ENCODE measurements around the gene BLID.

Gene BLID

DNA sequence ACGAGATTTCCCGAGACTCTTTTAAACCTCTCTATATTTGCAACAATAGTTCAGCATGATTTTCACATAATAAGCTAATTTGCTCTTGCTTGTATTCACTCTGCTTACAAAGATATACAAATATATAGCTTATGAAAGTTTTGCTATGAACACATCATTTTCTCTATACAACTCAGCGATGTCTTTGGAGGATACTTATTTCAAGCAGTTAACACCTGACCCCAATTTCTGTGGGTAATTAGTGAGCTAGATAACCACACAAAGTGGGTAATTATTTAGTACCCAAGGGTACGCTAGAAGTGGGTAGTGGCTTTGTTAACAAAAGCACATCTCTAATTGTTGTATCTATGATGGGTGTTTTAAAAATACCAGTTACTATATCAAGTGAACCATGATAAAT lies 12.3 kb downstream of the BLID start:
- DNase-seq: no peak

GRCh38 chr11:122103321-122103720 lies 12.7 kb downstream of the BLID start:
- DNase-seq: no peak

GRCh38 chr11:122102426-122102825 lies 13.6 kb downstream of the BLID start:
- no peak for DNase-seq

DNA sequence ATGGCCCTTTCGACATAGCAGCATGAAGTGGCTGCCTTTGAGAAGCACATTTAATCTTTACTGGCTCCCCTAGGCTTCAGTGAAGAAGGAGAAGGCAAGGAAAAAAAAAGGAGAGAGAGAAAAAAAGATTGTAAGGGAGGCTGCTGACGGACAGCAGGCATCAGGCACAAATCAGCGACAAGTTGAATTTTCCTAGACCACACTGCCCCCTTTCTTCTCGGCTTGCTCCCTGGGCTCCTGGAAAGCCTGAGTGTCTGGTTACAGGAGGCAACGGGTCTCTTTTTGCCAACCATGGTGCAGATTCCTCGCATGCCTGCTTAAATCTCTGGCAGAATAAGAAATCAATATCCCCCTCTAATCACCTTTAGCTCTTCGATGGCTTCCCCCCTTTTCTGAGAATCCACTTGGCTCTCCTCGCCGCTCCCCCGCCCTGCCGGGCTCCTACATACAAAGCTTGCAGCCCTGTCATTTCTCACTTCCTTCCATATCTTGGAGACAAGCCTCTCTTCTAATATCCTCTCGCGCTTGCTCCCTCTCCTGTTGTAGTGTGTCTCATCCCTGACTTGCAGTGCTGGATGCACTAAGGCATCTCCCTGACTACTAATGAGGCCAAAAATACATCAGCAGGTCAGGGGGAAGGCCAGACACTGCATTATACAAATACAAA lies 14.3 kb downstream of the BLID start:
- DNase-seq: no peak

- no peak for DNase-seq
Observed at GRCh38 chr11:122100756-122101080, 15.3 kb downstream of the BLID start.

DNA sequence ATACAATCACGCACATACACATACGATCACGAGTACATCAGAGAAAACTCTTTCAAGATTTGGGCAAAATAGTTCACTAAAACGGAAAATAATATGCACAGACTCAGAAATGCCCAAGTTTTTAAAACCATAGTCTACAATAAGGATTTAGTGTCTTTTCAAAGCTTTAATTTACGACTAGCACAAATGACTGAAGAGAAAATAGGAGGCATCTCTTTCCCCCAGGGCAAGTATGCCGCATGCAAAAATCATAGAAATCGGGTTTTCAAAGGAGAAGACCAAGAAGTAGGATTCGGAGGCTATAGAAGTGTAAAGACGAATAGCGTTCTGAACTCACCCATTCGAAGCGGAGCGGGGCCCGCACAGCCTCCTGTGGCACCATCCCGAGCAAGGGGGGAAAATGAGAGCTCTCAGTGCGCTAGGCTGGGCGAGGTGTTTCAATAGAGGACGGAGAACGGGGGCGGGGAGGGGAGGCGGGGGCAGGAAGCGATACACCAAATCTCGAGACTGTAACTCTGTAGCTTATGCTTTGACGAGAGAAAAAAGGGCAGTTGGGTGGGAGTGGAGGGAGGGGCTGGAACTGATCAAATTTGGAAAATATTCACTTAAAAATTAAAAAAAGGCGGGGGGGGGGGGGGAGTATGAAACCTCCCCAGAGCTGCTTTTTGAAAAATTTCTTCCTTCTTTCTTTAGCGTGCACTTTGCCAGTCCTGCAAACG lies 15.8 kb downstream of the BLID start:
- DNase-seq: no peak

GRCh38 chr11:122099374-122100036 lies 16.5 kb downstream of the BLID start:
- no peak for DNase-seq

DNA sequence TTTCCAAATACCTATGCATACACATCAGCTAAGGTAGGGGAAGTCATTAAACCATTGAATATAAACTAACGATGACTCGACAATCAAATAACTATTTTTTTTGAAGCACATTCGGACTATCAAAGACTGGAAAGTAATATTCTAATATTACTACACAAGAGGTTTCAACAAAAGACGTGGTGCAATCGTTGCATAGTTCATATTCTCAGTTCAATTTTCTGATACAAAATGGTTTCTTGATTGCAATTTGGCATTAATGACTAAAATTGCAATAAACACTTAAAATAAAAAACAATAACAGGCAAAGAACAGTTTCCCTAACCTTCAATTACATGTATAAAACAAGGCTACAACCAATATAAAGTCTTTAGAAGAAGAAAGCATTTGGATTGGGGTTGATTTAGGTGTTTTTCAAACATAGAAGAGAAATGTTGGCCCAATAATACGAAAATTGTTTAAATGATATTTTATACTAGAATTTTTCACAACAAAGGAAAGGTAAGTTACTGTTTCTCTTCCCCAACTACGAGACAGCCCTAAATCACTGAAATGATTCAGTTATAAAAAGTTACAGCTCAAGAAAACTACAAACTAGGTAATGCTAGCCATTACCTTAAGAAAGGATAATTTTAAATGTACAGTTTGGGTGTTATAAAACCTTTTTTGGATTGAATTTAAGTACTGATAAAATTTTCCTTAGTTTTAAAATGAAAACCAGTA lies 17.6 kb downstream of the BLID start:
- no peak for DNase-seq

- DNase-seq: no peak
Observed at GRCh38 chr11:122097419-122098001, 18.5 kb downstream of the BLID start.

DNA sequence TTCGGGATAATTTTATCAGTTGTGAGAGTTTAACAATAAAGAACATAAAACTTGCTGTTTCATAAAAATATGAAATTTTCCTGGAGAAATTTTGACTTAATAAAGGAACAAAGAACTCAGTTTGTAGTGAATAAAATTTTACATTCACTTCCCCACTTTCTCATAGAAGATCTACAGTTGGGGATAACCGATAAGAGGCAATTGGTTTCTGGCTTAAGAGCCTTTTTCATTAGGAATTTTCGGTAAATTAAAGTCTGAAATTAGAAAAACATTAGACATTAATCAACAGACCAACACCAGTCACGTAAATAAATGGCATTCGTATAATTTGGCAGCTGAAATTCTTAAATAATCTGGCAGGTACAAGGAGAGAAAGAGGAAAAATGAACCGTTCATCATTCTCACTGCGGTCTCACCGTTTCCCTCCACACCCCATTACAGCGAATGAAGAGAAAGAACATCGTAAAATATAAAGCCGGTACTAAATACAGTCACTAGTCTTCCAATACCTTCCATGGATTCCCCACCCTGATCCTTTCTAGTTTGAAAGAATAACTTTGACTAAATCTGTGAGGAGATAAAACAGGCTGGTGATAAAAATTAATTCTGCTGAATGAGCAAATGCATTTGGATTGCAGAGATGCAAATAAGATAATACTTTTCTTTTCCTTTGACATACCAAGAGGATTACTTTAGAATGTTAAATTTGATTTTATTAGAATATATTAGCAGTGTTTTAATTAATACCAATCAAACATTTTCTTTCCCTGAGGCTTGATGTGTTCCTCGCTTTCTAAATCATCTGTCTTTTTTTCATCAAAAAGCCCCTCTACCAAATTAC lies 19.5 kb downstream of the BLID start:
- DNase-seq: no peak

DNA sequence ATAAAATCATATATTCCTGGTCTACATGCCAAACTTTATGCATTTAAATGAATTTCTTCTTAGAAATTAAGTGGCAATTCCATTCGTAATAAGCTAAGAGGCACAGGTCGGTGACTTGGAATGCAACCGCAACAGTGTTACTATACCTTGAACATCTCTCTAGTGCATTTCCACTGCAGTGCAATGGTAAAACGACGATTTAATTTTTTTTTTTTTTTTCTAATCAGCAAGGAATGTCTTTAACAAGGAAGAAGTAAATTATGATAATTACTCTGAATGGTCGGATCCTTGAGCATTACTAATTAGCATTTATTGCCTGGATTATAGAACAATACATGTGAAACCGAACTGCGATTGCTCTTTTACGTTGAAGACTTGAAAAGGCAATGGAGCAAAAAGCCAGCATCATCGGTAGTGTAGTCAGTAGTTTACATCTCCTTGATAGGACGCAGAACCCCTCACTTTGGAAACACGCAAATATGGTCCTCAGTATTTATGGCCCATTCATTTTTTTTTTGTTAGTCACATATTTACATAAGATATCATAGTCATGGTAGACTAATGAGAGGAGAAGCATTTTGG lies 20.2 kb downstream of the BLID start:
- DNase-seq: no peak

- DNase-seq: no peak
Observed at GRCh38 chr11:122094836-122095235, 21.2 kb downstream of the BLID start.

- no peak for DNase-seq
Observed at GRCh38 chr11:122093731-122094275, 22.2 kb downstream of the BLID start.

DNA sequence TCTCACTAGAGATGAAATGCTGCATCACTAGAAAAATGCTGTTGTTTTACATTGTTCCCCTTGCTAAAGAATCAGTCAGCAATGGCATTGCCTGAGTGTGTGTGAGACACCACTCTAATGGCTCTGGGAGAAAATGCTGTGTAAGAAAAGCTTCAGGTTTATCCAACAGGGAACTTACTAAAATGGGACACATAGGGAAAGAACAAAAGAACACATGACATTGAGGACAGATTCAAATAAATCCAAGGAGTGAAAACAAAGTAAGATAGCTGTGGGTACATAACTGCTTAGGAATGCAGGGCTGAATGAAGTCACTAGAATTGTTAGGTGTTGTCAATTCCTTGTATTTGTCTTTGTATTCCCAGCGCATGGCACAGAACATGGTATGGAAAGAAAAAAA lies 24.2 kb downstream of the BLID start:
- no peak for DNase-seq

GRCh38 chr11:122089111-122089510 lies 26.9 kb downstream of the BLID start:
- DNase-seq: no peak

DNA sequence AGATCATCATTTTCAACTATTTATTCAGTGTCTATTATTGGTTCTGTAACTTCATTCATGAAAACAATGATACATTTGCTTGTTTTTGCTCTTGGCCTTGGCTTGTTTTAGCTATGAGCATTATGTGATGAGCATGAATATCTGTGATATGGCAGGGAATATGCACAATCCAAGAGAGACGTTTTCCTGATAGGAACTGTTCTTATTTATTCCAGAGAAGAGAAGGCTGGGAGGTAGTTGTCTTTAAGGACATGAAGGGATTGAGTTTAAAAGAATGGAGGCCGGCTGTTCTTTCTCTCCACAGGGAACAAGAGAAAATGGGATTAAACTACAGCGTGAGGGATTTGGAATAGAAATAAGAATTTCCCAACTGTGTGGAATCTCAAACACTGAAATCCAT lies 30.3 kb downstream of the BLID start:
- DNase-seq: no peak

- no peak for DNase-seq
Observed at GRCh38 chr11:122085264-122085663, 30.8 kb downstream of the BLID start.

DNA sequence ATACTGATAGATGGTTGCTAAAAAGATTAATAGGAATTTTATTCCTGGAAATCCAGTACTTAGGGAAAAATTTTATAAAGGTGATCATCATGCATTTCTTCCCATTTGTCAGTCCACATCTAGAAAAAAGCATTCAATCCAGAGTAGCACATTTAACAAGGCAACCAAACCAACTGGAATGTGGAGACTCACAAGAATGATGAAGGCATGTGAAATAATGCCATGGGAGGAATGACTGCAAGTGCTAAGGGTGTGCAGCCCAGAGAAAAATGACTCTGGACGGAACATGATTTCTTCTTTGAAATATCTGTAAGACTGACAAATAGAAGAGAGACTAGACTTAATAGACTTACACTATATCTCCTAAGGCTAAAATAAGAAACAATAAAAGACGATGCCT lies 33.8 kb downstream of the BLID start:
- no peak for DNase-seq

GRCh38 chr11:122081073-122081472 lies 34.9 kb downstream of the BLID start:
- DNase-seq: no peak

- DNase-seq: no peak
Observed at GRCh38 chr11:122077459-122077858, 38.6 kb downstream of the BLID start.

- DNase-seq: no peak
Observed at GRCh38 chr11:122076512-122077120, 39.4 kb downstream of the BLID start.
